IMR-90 (cell line): ENCODE results near the gene RPS19BP1. TPM values are rescaled to one million over a fixed set of nuclear protein-coding genes. Genes with fewer than 3 reads are reported as not detected.

Experiments used
- ATAC-seq: fragments of 200-7000 bp; cut with Tn5 transposase; 2 replicates; pipeline ENCODE4 v1.9.1; 2020; ENCODE audit warnings: low read depth, mild to moderate bottlenecking, moderate library complexity
- BruUV-seq: library from RNA; stranded (reverse); fragments of 400-500 nt; replicated peaks from 2 replicates; lab custom pipeline; 2021; lab: Mats Ljungman, UMichigan
- CTCF ChIA-PET: fragments of 300-600 bp; formaldehyde crosslinking; extraction: SDS; loops from one replicate; lab custom pipeline; 2021; ENCODE audit warnings: antibody characterized with exemption; lab: Yijun Ruan, JAX
- POLR2A ChIA-PET: fragments of 300-600 bp; sonication (Branson Sonifier 250); formaldehyde crosslinking; loops from one replicate; lab custom pipeline; 2022; ENCODE audit warnings: antibody characterized with exemption; ENCODE audit not compliant: unreplicated experiment; lab: Charles Lee
- DNase-seq: peaks from one replicate; pipeline ENCODE4 v3.0.0; 2013
- H2AFZ ChIP-seq: replicated peaks from 2 replicates; pipeline ENCODE3; 2013; ENCODE audit warnings: low read length, mild to moderate bottlenecking; ENCODE audit not compliant: poor library complexity
- H2AK5ac ChIP-seq: 2 replicates; pipeline ENCODE4 v1.6.1; 2013; ENCODE audit warnings: low read depth, low read length, inconsistent platforms
- H2AK9ac ChIP-seq: replicated peaks from 2 replicates; pipeline ENCODE3; 2013; ENCODE audit warnings: mild to moderate bottlenecking, low read depth, low read length, moderate library complexity; ENCODE audit not compliant: poor library complexity
- H2BK120ac ChIP-seq: 2 replicates; pipeline ENCODE4 v1.6.1; 2013; ENCODE audit warnings: low read depth, low read length, inconsistent platforms
- H2BK15ac ChIP-seq: 3 replicates; pipeline ENCODE4 v1.6.1; 2013; ENCODE audit warnings: low read depth, low read length, inconsistent platforms
- H2BK20ac ChIP-seq: 2 replicates; pipeline ENCODE4 v1.6.1; 2013; ENCODE audit warnings: low read depth, mild to moderate bottlenecking, inconsistent platforms, low read length, moderate library complexity
- H2BK5ac ChIP-seq: 2 replicates; pipeline ENCODE4 v1.6.1; 2013; ENCODE audit warnings: mild to moderate bottlenecking, low read depth, low read length, inconsistent platforms; ENCODE audit not compliant: poor library complexity, severe bottlenecking
- H3K14ac ChIP-seq: replicated peaks from 2 replicates; pipeline ENCODE4 v1.6.1; 2013; ENCODE audit warnings: low read depth, low read length, inconsistent platforms
- H3K18ac ChIP-seq: 2 replicates; pipeline ENCODE4 v1.6.1; 2013; ENCODE audit warnings: low read depth, low read length, control low read depth
- H3K23ac ChIP-seq: 2 replicates; pipeline ENCODE4 v1.6.1; 2013; ENCODE audit warnings: low read depth, low read length, inconsistent platforms
- H3K27ac ChIP-seq: 2 replicates; pipeline ENCODE4 v1.5.1; 2013; ENCODE audit warnings: mild to moderate bottlenecking, control low read depth, low read length; ENCODE audit not compliant: insufficient read depth
- H3K27me3 ChIP-seq: 2 replicates; pipeline ENCODE4 v1.6.1; 2013; ENCODE audit warnings: low read length; ENCODE audit not compliant: control insufficient read depth, insufficient read depth
- H3K36me3 ChIP-seq: 2 replicates; pipeline ENCODE4 v1.6.1; 2013; ENCODE audit warnings: low read length, mixed read lengths; ENCODE audit not compliant: control insufficient read depth, insufficient read depth
- H3K4ac ChIP-seq: 2 replicates; pipeline ENCODE4 v1.6.1; 2013; ENCODE audit warnings: low read depth, low read length, inconsistent platforms
- H3K4me1 ChIP-seq: 2 replicates; pipeline ENCODE4 v1.6.1; 2013; ENCODE audit warnings: low read length, mixed read lengths; ENCODE audit not compliant: control insufficient read depth, insufficient read depth
- H3K4me2 ChIP-seq: 2 replicates; pipeline ENCODE4 v1.6.1; 2013; ENCODE audit warnings: low read depth, mild to moderate bottlenecking, control low read depth, low read length, moderate library complexity
- H3K4me3 ChIP-seq: 2 replicates; pipeline ENCODE4 v1.5.1; 2013; ENCODE audit warnings: low read depth, mild to moderate bottlenecking, control low read depth, low read length, moderate library complexity; ENCODE audit not compliant: insufficient read depth
- H3K56ac ChIP-seq: 2 replicates; pipeline ENCODE4 v1.6.1; 2013; ENCODE audit warnings: low read length, inconsistent platforms; ENCODE audit not compliant: insufficient read depth; ENCODE audit errors: extremely low read depth
- H3K79me1 ChIP-seq, 2 experiments: 2 replicates each; pipeline ENCODE4 v1.6.1; 2013; ENCODE audit warnings: low read length in 2 of 2, inconsistent platforms in 1 of 2, low read depth in 1 of 2
- H3K9ac ChIP-seq: 2 replicates; pipeline ENCODE4 v1.6.1; 2013; ENCODE audit warnings: low read depth, low read length, control low read depth
- H3K9me1 ChIP-seq: 2 replicates; pipeline ENCODE4 v1.6.1; 2013; ENCODE audit warnings: low read length, inconsistent platforms; ENCODE audit not compliant: insufficient read depth
- H3K9me3 ChIP-seq: 2 replicates; pipeline ENCODE4 v1.6.1; 2013; ENCODE audit warnings: low read length; ENCODE audit not compliant: control insufficient read depth, insufficient read depth
- H4K20me1 ChIP-seq: 2 replicates; pipeline ENCODE4 v1.6.1; 2013; ENCODE audit warnings: low read length, inconsistent platforms; ENCODE audit not compliant: insufficient read depth
- H4K5ac ChIP-seq: 2 replicates; pipeline ENCODE4 v1.6.1; 2013; ENCODE audit warnings: mild to moderate bottlenecking, low read depth, low read length, control low read depth
- H4K8ac ChIP-seq, 2 experiments: 2 replicates each; pipeline ENCODE4 v1.6.1; 2013; ENCODE audit warnings: low read depth in 2 of 2, low read length in 2 of 2, control low read depth in 1 of 2, inconsistent platforms in 1 of 2
- H4K91ac ChIP-seq: 2 replicates; pipeline ENCODE4 v1.6.1; 2013; ENCODE audit warnings: low read depth, low read length, inconsistent platforms; ENCODE audit not compliant: insufficient read depth
- CHD1 ChIP-seq: IDR thresholded peaks from 2 replicates; pipeline ENCODE4 v1.6.1; 2012; ENCODE audit warnings: low read depth, low read length, improper control_type of control experiment
- ELK1 ChIP-seq: fragments of 150-350 bp; IDR thresholded peaks from 2 replicates; pipeline ENCODE4 v1.6.1; 2016; ENCODE audit warnings: low read depth, mild to moderate bottlenecking, low read length, moderate library complexity, borderline replicate concordance
- FOS ChIP-seq: fragments of 150-350 bp; IDR thresholded peaks from 2 replicates; pipeline ENCODE4 v1.6.1; 2016; ENCODE audit warnings: low read depth, low read length
- MAZ ChIP-seq: IDR thresholded peaks from 2 replicates; pipeline ENCODE4 v1.6.1; 2012; ENCODE audit warnings: low read depth, mild to moderate bottlenecking, low read length, improper control_type of control experiment, moderate library complexity, borderline replicate concordance
- NFE2L2 ChIP-seq: fragments of 150-350 bp; IDR thresholded peaks from 2 replicates; pipeline ENCODE4 v1.6.1; 2016; ENCODE audit warnings: low read depth, mild to moderate bottlenecking, low read length
- RCOR1 ChIP-seq: IDR thresholded peaks from 2 replicates; pipeline ENCODE4 v1.6.1; 2012; ENCODE audit warnings: mild to moderate bottlenecking, low read length, improper control_type of control experiment; ENCODE audit not compliant: insufficient replicate concordance
- RFX5 ChIP-seq: IDR thresholded peaks from 2 replicates; pipeline ENCODE4 v1.8.0; 2012; ENCODE audit warnings: low read depth, mild to moderate bottlenecking, low read length, moderate library complexity
- SMC3 ChIP-seq: fragments of 150-350 bp; IDR thresholded peaks from 2 replicates; pipeline ENCODE4 v1.6.1; 2016; ENCODE audit warnings: low read depth, mild to moderate bottlenecking, antibody characterized with exemption, low read length, moderate library complexity
- USF2 ChIP-seq: fragments of 150-350 bp; IDR thresholded peaks from 2 replicates; pipeline ENCODE4 v1.6.1; 2017; ENCODE audit warnings: mild to moderate bottlenecking, antibody characterized with exemption, low read length, low read depth
- WGBS, 2 experiments: methylation state at CpG; one replicate each; pipeline versions ENCODE4 v1.1.5 to v1.1.7; 2013; ENCODE audit warnings: missing lambda C conversion rate in 2 of 2; ENCODE audit not compliant: insufficient read length in 1 of 2; ENCODE audit errors: extremely low coverage in 2 of 2; 5-methylcytosine and 5-hydroxymethylcytosine counted together
- dilution Hi-C: fragments of 300-500 bp; cut with HindIII; formaldehyde crosslinking; loops from one replicate; pipeline ENCODE4 v1.14.3; 2018; ENCODE audit warnings: low sequenced_read_pairs; ENCODE audit not compliant: unreplicated experiment
- in situ Hi-C: fragments of 300-500 bp; cut with MboI; formaldehyde crosslinking; loops from 3 replicates; pipeline ENCODE4 v1.14.3; 2019; ENCODE audit warnings: low sequenced_read_pairs, inconsistent platforms, mixed read lengths
- intact Hi-C: fragments of 100-400 bp; cut with micrococcal nuclease; formaldehyde crosslinking; loops from 2 replicates; pipeline ENCODE4 v1.10.0; 2022
- polyA plus RNA-seq, 3 experiments: library from polyadenylated mRNA; depleted of rRNA; stranded (reverse); fragments of >200 nt; gene quantifications; 2 replicates each; pipeline ENCODE4 v1.2.3, GENCODE V29; 2012; ENCODE audit warnings: low replicate concordance in 1 of 3
- total RNA-seq: library from RNA; depleted of rRNA; stranded (reverse); fragments of >200 nt; gene quantifications from 2 replicates; pipeline ENCODE4 v1.2.3, GENCODE V29; 2012

Gene RPS19BP1
- total and polyA plus RNA-seq, 2 of the 4 experiments (the other 2 are of a cell fraction), result 33.0 to 95.4 TPM

GRCh38 chr22:39580006-39580441 lies 47.5 kb upstream of the RPS19BP1 start:
- Histone ChIP-seq H3K9me1 (peaks cover 5% of the 10 kb centered on the region; the same call in 1 of the 2 replicates), H3K9me3 (peaks cover 4% of the 10 kb centered on the region; the same call in 1 of the 2 replicates), H3K18ac (no peak overlapping the region), H4K20me1 (0 out of 2 replicates have a peak, but pooled peaks cover 2% of the 10 kb centered on the region), H3K4me3 (no peak overlapping the region), H2AK9ac (no peak overlapping the region), H3K23ac (no peak overlapping the region), H2BK15ac (no peak overlapping the region), H3K56ac (no peak overlapping the region), H3K14ac (no peak overlapping the region), H2BK120ac (no peak overlapping the region), H4K8ac (no peak overlapping the region), H4K91ac (no peak overlapping the region), H3K4me2 (no peak overlapping the region), H2BK20ac (no peak overlapping the region), H2AFZ (no peak overlapping the region), H3K4ac (no peak overlapping the region), H2AK5ac (no peak overlapping the region), H4K5ac (no peak overlapping the region), H3K79me1 (no peaks in the 10 kb centered on the region), H3K36me3 (no peaks in the 10 kb centered on the region), H3K4me1 (peaks cover 2% of the 10 kb centered on the region), H3K27ac (no peak overlapping the region), H2BK5ac (no peak overlapping the region), H3K27me3 (peaks cover 43% of the 10 kb centered on the region), H3K9ac (no peak overlapping the region)
- no peak for ATAC-seq
- 15% methylated on average over 2 of the region's 5 CpGs; no CpG with 5 or more reads in 1 of the 2 experiments for WGBS, 2 experiments
- POLR2A ChIA-PET, result no interaction called here
- DNase-seq, result no peak
- dilution Hi-C loops (no loop called here), intact Hi-C loops (no loop called here), in situ Hi-C loops (no loop called here)
- no TSS peak for BruUV-seq
- no peak for TF ChIP-seq FOS
- no peak for TF ChIP-seq RFX5
- no peak for TF ChIP-seq ELK1
- no peak for TF ChIP-seq USF2
- TF ChIP-seq SMC3, result no peak
- TF ChIP-seq CHD1, result no peak
- TF ChIP-seq NFE2L2, result no peak
- no peak for TF ChIP-seq MAZ
- no peak for TF ChIP-seq RCOR1
- CTCF ChIA-PET, result interaction anchor here (0.6 to 0.7 kb wide), 2 partner anchors 87 to 325 kb away, joined by 3 read pairs; no protein-coding TSS in a partner anchor
